ENCODE measurements around the gene GRID1. TPM values are rescaled to one million over a fixed set of nuclear protein-coding genes. Genes with fewer than 3 reads are reported as not detected.

The GRID1 gene
- total and polyA plus RNA-seq, 10 of the 15 experiments (the other 5 are each of a cell fraction or from before 2014, with no cell fraction given) = 0.04 to 0.62 (median 0.08) TPM; not detected in 5

- no peak overlapping the region for H3K9ac ChIP-seq (ENCODE audit: control insufficient read depth, insufficient read depth, low read length)
- intact Hi-C loops (cut with micrococcal nuclease; ENCODE audit: unreplicated experiment) = no loop called here
- POLR2A ChIA-PET = interaction anchor here (0.6 kb wide), 1 partner anchor 261 kb away, joined by 5 read pairs; no protein-coding TSS in a partner anchor
- BruUV-seq (replicated peaks) = no TSS peak
- in situ Hi-C loops (cut with MboI) = no loop called here
- no peak overlapping the region for H3K4me2 ChIP-seq (ENCODE audit: control insufficient read depth, insufficient read depth)
- 5% methylated on average over 7 of the region's 7 CpGs for WGBS (ENCODE audit: insufficient coverage, insufficient replicate concordance, low lambda C conversion rate, missing lambda C conversion rate)
- ATAC-seq (no peak), DNase-seq (ENCODE audit: low read depth, low spot score) (no peak), FAIRE-seq (no peak)
- TF ChIP-seq SREBF2 (IDR thresholded peaks at IDR 0.05; ENCODE audit: low read length) = no peak
- no peak for TF ChIP-seq POLR2A (IDR thresholded peaks at IDR 0.05; ENCODE audit: low read depth, low read length)
- TF ChIP-seq LARP7 (IDR thresholded peaks at IDR 0.05) = no peak
- no peak for TF ChIP-seq ZNF24 (IDR thresholded peaks at IDR 0.05)
- TF ChIP-seq EP300 (IDR thresholded peaks at IDR 0.05; ENCODE audit: borderline replicate concordance in 1 of 2, control insufficient read depth in 1 of 2, low read depth in 2 of 2, low read length in 2 of 2) = no peak
- no peak for TF ChIP-seq RFX5 (IDR thresholded peaks at IDR 0.05; ENCODE audit: low read depth, low read length)
- no peak for TF ChIP-seq TBL1XR1 (IDR thresholded peaks at IDR 0.05; ENCODE audit: low read depth, low read length)
- TF ChIP-seq USF2 (IDR thresholded peaks at IDR 0.05; ENCODE audit: borderline replicate concordance, low read depth, low read length) = no peak
- TF ChIP-seq RELB (IDR thresholded peaks at IDR 0.05; ENCODE audit: low read depth) = no peak
- TF ChIP-seq CHD1 (IDR thresholded peaks at IDR 0.05; ENCODE audit: low read depth, low read length) = no peak
- TF ChIP-seq TCF3 (IDR thresholded peaks at IDR 0.05; ENCODE audit: borderline replicate concordance, insufficient read depth, low read depth, low read length) = no peak
- no peak for TF ChIP-seq BRCA1 (IDR thresholded peaks at IDR 0.05; ENCODE audit: low read depth, low read length)
- TF ChIP-seq TCF12 (IDR thresholded peaks at IDR 0.05; ENCODE audit: low read depth, low read length) = no peak
- H3K36me3 ChIP-seq (ENCODE audit: control insufficient read depth in 2 of 2, insufficient read depth in 2 of 2, low read length in 1 of 2) = no peaks in the 10 kb centered on the region
- no peak overlapping the region for H3K4me3 ChIP-seq
- no peaks in the 10 kb centered on the region for H3K4me1 ChIP-seq (ENCODE audit: control insufficient read depth, insufficient read depth, low read length)
- no peaks in the 10 kb centered on the region for H4K20me1 ChIP-seq (ENCODE audit: control insufficient read depth, insufficient read depth)
- no peaks in the 10 kb centered on the region for H3K79me2 ChIP-seq (ENCODE audit: control insufficient read depth, insufficient read depth, low read length)
- H3K27ac ChIP-seq (ENCODE audit: control insufficient read depth, insufficient read depth) = no peak overlapping the region
- H3K27me3 ChIP-seq (replicated peaks in 1 of 2; ENCODE audit: control insufficient read depth in 2 of 2, insufficient read depth in 2 of 2, low read length in 1 of 2) = peaks cover 0 to 7% of the 10 kb centered on the region in 2 experiments
- no peak overlapping the region for H2AFZ ChIP-seq (ENCODE audit: control insufficient read depth, low read depth, low read length)
- no peaks in the 10 kb centered on the region for H3K9me3 ChIP-seq (replicated peaks; ENCODE audit: control insufficient read depth, insufficient read depth, low read length)
- CTCF ChIA-PET = no interaction called here
- SMC1A ChIA-PET (ENCODE audit: uncharacterized antibody, unreplicated experiment) = interaction anchor here (0.5 kb wide), 1 partner anchor 414 kb away, joined by 5 read pairs; no protein-coding TSS in a partner anchor
- RAD21 ChIA-PET (ENCODE audit: unreplicated experiment) = no interaction called here
These were observed 186.6 kb downstream of the GRID1 start for GRCh38 chr10:86179961-86180360.
